ENCODE results near the gene ATL1. TPM values are rescaled to one million over a fixed set of nuclear protein-coding genes. Genes with fewer than 3 reads are reported as not detected.
A peak's percentile ranks its signal among the peaks of the same experiment; 100 is the strongest.

ATL1 gene
- total and polyA plus RNA-seq, 2 of the 8 experiments (the other 6 are each of a cell fraction or from before 2014, with no cell fraction given) = 4.0 to 5.9 TPM

DNA sequence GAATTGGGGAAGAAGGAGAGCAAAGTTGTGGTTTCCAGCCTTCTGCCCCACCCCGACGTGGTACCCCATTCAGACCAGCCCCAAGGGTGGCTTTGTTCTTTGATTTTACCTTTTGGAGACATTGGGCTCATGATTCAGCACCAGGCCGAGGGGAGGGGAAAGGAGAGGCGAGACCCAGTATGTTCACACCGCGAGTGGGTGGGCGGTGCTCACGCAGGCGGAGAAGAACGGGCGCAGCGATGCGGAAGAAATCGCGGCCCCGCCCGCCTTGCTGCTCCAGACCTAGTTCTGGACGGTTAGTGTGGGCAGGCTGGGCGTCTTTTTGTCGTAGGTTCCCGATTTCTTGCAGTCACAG is 963 bp downstream of the ATL1 start:
- Histone ChIP-seq H4K20me1 (replicated peaks in 1 of 2; ENCODE audit: control insufficient read depth in 1 of 2, insufficient read depth in 2 of 2, low read length in 2 of 2) (no peaks in the 10 kb centered on the region), H3K27ac (ENCODE audit: low read depth, low read length) (no peak overlapping the region), H2BK12ac (ENCODE audit: low read depth, low read length) (no peak overlapping the region), H3K56ac (replicated peaks; ENCODE audit: insufficient read length, low read depth, low read length) (no peak overlapping the region), H3K14ac (ENCODE audit: insufficient read length) (peak overlapping the region; percentile 8), H2BK5ac (ENCODE audit: low read depth, low read length) (0 out of 2 replicates have a peak overlapping the region, but pooled peaks have one; percentile 27), H3K4ac (replicated peaks; ENCODE audit: insufficient read length, low read depth, low read length) (peak overlapping the region; percentile 13), H4K5ac (ENCODE audit: insufficient read length, low read depth, low read length) (no peak overlapping the region), H3K18ac (ENCODE audit: extremely low read depth, low read length) (peak overlapping the region; percentile 68; the same call in 1 of the 2 replicates), H3K79me2 (ENCODE audit: control insufficient read depth in 1 of 2, insufficient read depth in 2 of 2, low read length in 2 of 2) (no peaks in the 10 kb centered on the region), H3K9ac (replicated peaks in 1 of 4; ENCODE audit: extremely low read depth in 1 of 4, low read depth in 3 of 4, low read length in 3 of 4) (peak overlapping the region; percentile 37 to 71 (median 64)), H3K4me1 (replicated peaks in 1 of 4; ENCODE audit: control insufficient read depth in 3 of 4, insufficient read depth in 4 of 4, low read length in 3 of 4) (peaks cover 0 to 3% (median 1%) of the 10 kb centered on the region in 4 experiments; a peak in 1 of 7 replicates), H3K23me2 (ENCODE audit: low read depth, low read length) (peaks cover 12% of the 10 kb centered on the region), H3K4me3 (ENCODE audit: extremely low read depth in 1 of 4, insufficient read depth in 2 of 4, low read depth in 3 of 4, low read length in 4 of 4) (peak overlapping the region; percentile 62 to 88 (median 83)), H4K8ac (ENCODE audit: extremely low read depth, insufficient read depth, low read length) (peak overlapping the region; percentile 93; the same call in 1 of the 2 replicates), H3K27me3 (replicated peaks in 1 of 4; ENCODE audit: control insufficient read depth in 3 of 4, extremely low read depth in 1 of 4, insufficient read depth in 3 of 4, low read length in 3 of 4) (peaks cover 0 to 3% (median 1%) of the 10 kb centered on the region in 4 experiments; a peak in 3 of 7 replicates), H2BK120ac (replicated peaks; ENCODE audit: low read depth, low read length) (no peak overlapping the region), H3K79me1 (ENCODE audit: low read depth, low read length) (no peaks in the 10 kb centered on the region), H3K9me3 (ENCODE audit: insufficient read depth in 2 of 2, low read depth in 1 of 2, low read length in 1 of 2) (no peaks in the 10 kb centered on the region), H2AFZ (ENCODE audit: low read length) (peak overlapping the region; percentile 94), H3K23ac (ENCODE audit: insufficient read length) (no peak overlapping the region), H4K91ac (replicated peaks; ENCODE audit: insufficient read length, low read length) (peak overlapping the region; percentile 36), H2AK5ac (ENCODE audit: low read depth, low read length) (no peak overlapping the region), H3K36me3 (ENCODE audit: control insufficient read depth in 2 of 4, insufficient read depth in 4 of 4, low read length in 3 of 4) (no peaks in the 10 kb centered on the region), H3K4me2 (ENCODE audit: insufficient read depth in 1 of 2, low read depth in 2 of 2, low read length in 2 of 2) (peak overlapping the region; percentile 75 to 94), H2BK15ac (ENCODE audit: low read length) (no peak overlapping the region), H2BK20ac (ENCODE audit: low read length) (no peak overlapping the region)
- TF ChIP-seq SRF (IDR thresholded peaks at IDR 0.05; ENCODE audit: low read depth, low read length) = no peak
- peak; percentile 30; the same call in 1 of the 2 replicates for TF ChIP-seq SUZ12 (IDR thresholded peaks at IDR 0.05; ENCODE audit: low read length)
- WGBS, 2 experiments (ENCODE audit: extremely low coverage in 1 of 2, insufficient coverage in 1 of 2, insufficient read length in 1 of 2, insufficient replicate concordance in 2 of 2, low coverage in 1 of 2, low lambda C conversion rate in 2 of 2, missing lambda C conversion rate in 1 of 2) = 4% methylated on average over 18 of the region's 21 CpGs; no CpG with 5 or more reads in 1 of the 2 experiments
- FAIRE-seq (no peak), DNase-seq (ENCODE audit: low read depth in 1 of 2, low spot score in 2 of 2) (peak in 1 of 2 experiments; percentile 67)
- POLR2A ChIA-PET (ENCODE audit: partially characterized antibody) = interaction anchor here (0.6 to 1.0 kb wide), 3 partner anchors 20 to 443 kb away, joined by 3 to 4 read pairs (median 3); no protein-coding TSS in a partner anchor
- CTCF ChIA-PET (ENCODE audit: partially characterized antibody) = interaction anchor here (1.0 to 1.9 kb wide), 3 partner anchors 18 to 490 kb away, joined by 3 to 5 read pairs (median 4); no protein-coding TSS in a partner anchor

All from H1 (cell line).